ENCODE measurements around the gene DNAJC16. TPM values are rescaled to one million over a fixed set of nuclear protein-coding genes. Genes with fewer than 3 reads are reported as not detected.

DNAJC16 gene
- total RNA-seq, 2 donors from 2014 or later, result 23.1 to 31.6 TPM

- no peaks in the 10 kb centered on the region for H3K9me3 Mint-ChIP-seq
- Histone ChIP-seq H3K27me3 (ENCODE audit: control insufficient read depth, insufficient read depth, low read length, poor library complexity, severe bottlenecking) (no peaks in the 10 kb centered on the region), H3K9ac (ENCODE audit: extremely low read depth, low read length, poor library complexity, severe bottlenecking) (no peak overlapping the region), H3K9me3 (ENCODE audit: control insufficient read depth, low read length) (no peaks in the 10 kb centered on the region), H3K36me3 (ENCODE audit: control insufficient read depth, insufficient read depth, low read length) (peaks cover 87% of the 10 kb centered on the region), H3K4me3 (ENCODE audit: low read length) (no peak overlapping the region), H3K27ac (ENCODE audit: low read depth, low read length) (no peak overlapping the region), H3K4me1 (ENCODE audit: control insufficient read depth, insufficient read depth, low read length) (no peaks in the 10 kb centered on the region)
- peak; percentile 15 for DNase-seq
- H3K36me3 Mint-ChIP-seq (ENCODE audit: low read depth), result peaks cover 69% of the 10 kb centered on the region
- H3K4me3 Mint-ChIP-seq, result no peak overlapping the region
- no peak overlapping the region for H3K27ac Mint-ChIP-seq
- no peak for TF ChIP-seq CTCF (conservative IDR thresholded peaks at IDR 0.05)
- no peaks in the 10 kb centered on the region for H3K4me1 Mint-ChIP-seq
- WGBS, 2 experiments (ENCODE audit: insufficient coverage in 1 of 2, insufficient read length in 1 of 2), result 93 to 95% methylated on average over 12 of the region's 12 CpGs
- H3K27me3 Mint-ChIP-seq (ENCODE audit: insufficient read depth), result no peaks in the 10 kb centered on the region
These were observed 17.2 kb downstream of the DNAJC16 start for GRCh38 chr1:15543589-15544568.

- no peak for TF ChIP-seq CTCF (conservative IDR thresholded peaks at IDR 0.05)
- H3K9me3 ChIP-seq (ENCODE audit: control insufficient read depth, low read length), result no peaks in the 10 kb centered on the region
- no peak for DNase-seq
- no peaks in the 10 kb centered on the region for H3K4me1 Mint-ChIP-seq
- H3K36me3 Mint-ChIP-seq (ENCODE audit: low read depth), result peaks cover 76% of the 10 kb centered on the region
- no peak overlapping the region for H3K9ac ChIP-seq (ENCODE audit: extremely low read depth, low read length, poor library complexity, severe bottlenecking)
- H3K36me3 ChIP-seq (ENCODE audit: control insufficient read depth, insufficient read depth, low read length), result peaks cover 81% of the 10 kb centered on the region
- no peak overlapping the region for H3K4me3 Mint-ChIP-seq
- no peaks in the 10 kb centered on the region for H3K27me3 Mint-ChIP-seq (ENCODE audit: insufficient read depth)
- no peak overlapping the region for H3K27ac Mint-ChIP-seq
- no peaks in the 10 kb centered on the region for H3K4me1 ChIP-seq (ENCODE audit: control insufficient read depth, insufficient read depth, low read length)
- no peak overlapping the region for H3K4me3 ChIP-seq (ENCODE audit: low read length)
- WGBS, 2 experiments (ENCODE audit: insufficient coverage in 1 of 2, insufficient read length in 1 of 2), result 87% methylated on average over 2 of the region's 2 CpGs; no CpG with 5 or more reads in 1 of the 2 experiments
- no peaks in the 10 kb centered on the region for H3K27me3 ChIP-seq (ENCODE audit: control insufficient read depth, insufficient read depth, low read length, poor library complexity, severe bottlenecking)
- no peak overlapping the region for H3K27ac ChIP-seq (ENCODE audit: low read depth, low read length)
- no peaks in the 10 kb centered on the region for H3K9me3 Mint-ChIP-seq
These were observed 20.0 kb downstream of the DNAJC16 start for GRCh38 chr1:15546641-15547040.

GRCh38 chr1:15550573-15550972, 23.9 kb downstream of the DNAJC16 start:
- no peaks in the 10 kb centered on the region for H3K27me3 Mint-ChIP-seq (ENCODE audit: insufficient read depth)
- Histone ChIP-seq H3K9ac (ENCODE audit: extremely low read depth, low read length, poor library complexity, severe bottlenecking) (no peak overlapping the region), H3K27ac (ENCODE audit: low read depth, low read length) (no peak overlapping the region), H3K9me3 (ENCODE audit: control insufficient read depth, low read length) (no peaks in the 10 kb centered on the region), H3K4me3 (ENCODE audit: low read length) (no peak overlapping the region), H3K27me3 (ENCODE audit: control insufficient read depth, insufficient read depth, low read length, poor library complexity, severe bottlenecking) (no peaks in the 10 kb centered on the region), H3K4me1 (ENCODE audit: control insufficient read depth, insufficient read depth, low read length) (no peaks in the 10 kb centered on the region), H3K36me3 (ENCODE audit: control insufficient read depth, insufficient read depth, low read length) (peaks cover 56% of the 10 kb centered on the region)
- peaks cover 49% of the 10 kb centered on the region for H3K36me3 Mint-ChIP-seq (ENCODE audit: low read depth)
- H3K4me1 Mint-ChIP-seq, result no peaks in the 10 kb centered on the region
- DNase-seq, result no peak
- no peak overlapping the region for H3K27ac Mint-ChIP-seq
- no peak overlapping the region for H3K4me3 Mint-ChIP-seq
- no peaks in the 10 kb centered on the region for H3K9me3 Mint-ChIP-seq
- 83 to 93% methylated on average over 2 to 6 of the region's 6 CpGs for WGBS, 2 experiments (ENCODE audit: insufficient coverage in 1 of 2, insufficient read length in 1 of 2)
- TF ChIP-seq CTCF (conservative IDR thresholded peaks at IDR 0.05), result no peak
